Measurements from ENCODE around the gene ODR4. TPM values are rescaled to one million over a fixed set of nuclear protein-coding genes. Genes with fewer than 3 reads are reported as not detected.

The ODR4 gene
- polyA plus RNA-seq, 12 donors: 14.3 to 25.5 (median 18.7) TPM; not detected in 1

Other genes starting within 250 kb of the ODR4 start
- 1 to 10 TPM in 1 of 12 donors, under 1 TPM in 9, not detected in 2; 0.30 to 1.3 (median 0.52) TPM for gene PRG4, start 79.6 kb upstream of the ODR4 start, polyA plus RNA-seq (ENCODE audit: insufficient read length in 12 of 12)
- 100 to 1,000 TPM in 1 of 12 donors, 10 to 100 TPM in 10, not detected in 1; 53.6 to 105 (median 69.7) TPM for gene TPR, start 585 bp upstream of the ODR4 start, polyA plus RNA-seq (ENCODE audit: insufficient read length in 12 of 12)
- under 1 TPM in 8 of 12 donors, not detected in 4; 0.16 to 0.89 (median 0.51) TPM for gene PDC, start 85.3 kb downstream of the ODR4 start, polyA plus RNA-seq (ENCODE audit: insufficient read length in 12 of 12)